NK-92 (cell line): Measurements from ENCODE around the gene DNAJC1.

Experiments
- DNase-seq: peaks from one replicate; lab custom pipeline; 2025; ENCODE audit not compliant: unreplicated experiment; lab: John Stamatoyannopoulos, UW

DNAJC1 gene

GRCh38 chr10:21962358-21962757 is 41.2 kb downstream of the DNAJC1 start:
- no peak for DNase-seq

- DNase-seq, result no peak
Measured at GRCh38 chr10:21961847-21962246, 41.7 kb downstream of the DNAJC1 start.

GRCh38 chr10:21959998-21960397 is 43.5 kb downstream of the DNAJC1 start:
- DNase-seq, result no peak

- DNase-seq, result no peak
Measured at GRCh38 chr10:21954690-21955089, 48.8 kb downstream of the DNAJC1 start.

- DNase-seq, result no peak
Measured at GRCh38 chr10:21954132-21954531, 49.4 kb downstream of the DNAJC1 start.

GRCh38 chr10:21953585-21954057 is 49.9 kb downstream of the DNAJC1 start:
- DNase-seq, result no peak

GRCh38 chr10:21950566-21950965 is 53.0 kb downstream of the DNAJC1 start:
- no peak for DNase-seq

GRCh38 chr10:21946946-21947345 is 56.6 kb downstream of the DNAJC1 start:
- no peak for DNase-seq

- no peak for DNase-seq
Measured at GRCh38 chr10:21944727-21945386, 58.7 kb downstream of the DNAJC1 start.

- no peak for DNase-seq
Measured at GRCh38 chr10:21943633-21944265, 59.8 kb downstream of the DNAJC1 start.

- no peak for DNase-seq
Measured at GRCh38 chr10:21935439-21936023, 68.0 kb downstream of the DNAJC1 start.

- no peak for DNase-seq
Measured at GRCh38 chr10:21934307-21934706, 69.2 kb downstream of the DNAJC1 start.

GRCh38 chr10:21929070-21929469 is 74.5 kb downstream of the DNAJC1 start:
- no peak for DNase-seq

GRCh38 chr10:21927631-21928353 is 75.7 kb downstream of the DNAJC1 start:
- DNase-seq, result no peak

GRCh38 chr10:21926949-21927348 is 76.6 kb downstream of the DNAJC1 start:
- no peak for DNase-seq

GRCh38 chr10:21926358-21926925 is 77.1 kb downstream of the DNAJC1 start:
- DNase-seq, result no peak

- no peak for DNase-seq
Measured at GRCh38 chr10:21925851-21926250, 77.7 kb downstream of the DNAJC1 start.

- no peak for DNase-seq
Measured at GRCh38 chr10:21924511-21924910, 79.0 kb downstream of the DNAJC1 start.

GRCh38 chr10:21920633-21921032 is 82.9 kb downstream of the DNAJC1 start:
- no peak for DNase-seq

GRCh38 chr10:21919906-21920305 is 83.6 kb downstream of the DNAJC1 start:
- no peak for DNase-seq

- DNase-seq, result no peak
Measured at GRCh38 chr10:21919117-21919516, 84.4 kb downstream of the DNAJC1 start.
